GM06990 (cell line): ENCODE results near the gene RPL41.

ENCODE experiments used
- DNase-seq: peaks from one replicate; pipeline ENCODE4 v3.0.0-alpha.2; 2011; ENCODE audit not compliant: insufficient read length; ENCODE audit errors: extremely low read depth
- H3K27me3 ChIP-seq: replicated peaks from 2 replicates; pipeline ENCODE4 v1.6.0; 2011; ENCODE audit warnings: low read length; ENCODE audit not compliant: control insufficient read depth, insufficient read depth
- H3K36me3 ChIP-seq: 2 replicates; pipeline ENCODE4 v1.5.1; 2011; ENCODE audit warnings: low read length; ENCODE audit not compliant: control insufficient read depth, insufficient read depth
- H3K4me3 ChIP-seq: replicated peaks from 2 replicates; pipeline ENCODE4 v1.5.1; 2011; ENCODE audit warnings: low read depth, mild to moderate bottlenecking, control low read depth, low read length
- CTCF ChIP-seq: IDR thresholded peaks from 2 replicates; pipeline ENCODE4 v1.5.1; 2011; ENCODE audit warnings: low read length, control low read depth, mild to moderate bottlenecking, inconsistent platforms; ENCODE audit not compliant: insufficient read depth, poor library complexity, severe bottlenecking

Gene RPL41

GRCh38 chr12:56129942-56130495, 13.6 kb downstream of the RPL41 start:
- Histone ChIP-seq H3K4me3 (peak overlapping the region; percentile 76), H3K27me3 (no peaks in the 10 kb centered on the region), H3K36me3 (peaks cover 10% of the 10 kb centered on the region)
- TF ChIP-seq CTCF, result no peak
- no peak for DNase-seq

- DNase-seq, result no peak
- Histone ChIP-seq H3K27me3 (no peaks in the 10 kb centered on the region), H3K4me3 (no peak overlapping the region), H3K36me3 (peaks cover 10% of the 10 kb centered on the region)
- TF ChIP-seq CTCF, result no peak
Observed at GRCh38 chr12:56130876-56131275, 14.4 kb downstream of the RPL41 start.

- DNase-seq, result no peak
- H3K27me3 ChIP-seq, result no peaks in the 10 kb centered on the region
- no peak overlapping the region for H3K4me3 ChIP-seq
- H3K36me3 ChIP-seq, result peaks cover 23% of the 10 kb centered on the region
- no peak for TF ChIP-seq CTCF
Observed at GRCh38 chr12:56134897-56135296, 18.5 kb downstream of the RPL41 start.

GRCh38 chr12:56137853-56138571, 21.6 kb downstream of the RPL41 start:
- H3K4me3 ChIP-seq, result no peak overlapping the region
- peaks cover 27% of the 10 kb centered on the region for H3K36me3 ChIP-seq
- no peaks in the 10 kb centered on the region for H3K27me3 ChIP-seq
- TF ChIP-seq CTCF, result no peak
- DNase-seq, result no peak

- no peak for TF ChIP-seq CTCF
- no peaks in the 10 kb centered on the region for H3K27me3 ChIP-seq
- peaks cover 33% of the 10 kb centered on the region for H3K36me3 ChIP-seq
- DNase-seq, result no peak
- H3K4me3 ChIP-seq, result no peak overlapping the region
Observed at GRCh38 chr12:56141946-56142784, 25.7 kb downstream of the RPL41 start.
